ENCODE results near the gene OR2D3.

GRCh38 chr11:6895010-6895409 lies 25.8 kb upstream of the OR2D3 start:
- no peak for TF ChIP-seq CTCF (IDR thresholded peaks at IDR 0.05)
- TF ChIP-seq POLR2A (IDR thresholded peaks at IDR 0.05), result no peak
